Erythroblast (primary cell): Measurements from ENCODE around the gene SLN.
"Not testable (repeated sequence)": the region's sequence is repeated elsewhere in the genome, so short reads cannot be mapped to it uniquely, and the experiment has no call there.

Experiments used
- DNase-seq, 2 experiments: peaks; one replicate each; lab custom pipeline; 2025; lab: John Stamatoyannopoulos, UW
- GATA1 ChIP-seq: IDR thresholded peaks from 2 replicates; pipeline ENCODE4 v1.6.1; 2011; ENCODE audit warnings: low read depth, mild to moderate bottlenecking, control low read depth, low read length, moderate library complexity
- POLR2A ChIP-seq: IDR thresholded peaks from 2 replicates; pipeline ENCODE4 v1.6.1; 2011; ENCODE audit warnings: mild to moderate bottlenecking, low read length

The SLN gene

GRCh38 chr11:107711861-107712755 lies at the start of gene SLN:
SLN (minus strand) TSS chr11:107712056.
- DNase-seq: no peak
- TF ChIP-seq GATA1 (no peak), POLR2A (no peak)

GRCh38 chr11:107758719-107759355 lies 47.0 kb upstream of the SLN start:
- DNase-seq: not testable (repeated sequence)

- DNase-seq: no peak
- no peak for TF ChIP-seq GATA1
These were observed 45.8 kb upstream of the SLN start for GRCh38 chr11:107757661-107758060.

- TF ChIP-seq POLR2A: no peak
- no peak for TF ChIP-seq GATA1
- DNase-seq: no peak
These were observed 44.7 kb upstream of the SLN start for GRCh38 chr11:107756553-107756952.

DNA sequence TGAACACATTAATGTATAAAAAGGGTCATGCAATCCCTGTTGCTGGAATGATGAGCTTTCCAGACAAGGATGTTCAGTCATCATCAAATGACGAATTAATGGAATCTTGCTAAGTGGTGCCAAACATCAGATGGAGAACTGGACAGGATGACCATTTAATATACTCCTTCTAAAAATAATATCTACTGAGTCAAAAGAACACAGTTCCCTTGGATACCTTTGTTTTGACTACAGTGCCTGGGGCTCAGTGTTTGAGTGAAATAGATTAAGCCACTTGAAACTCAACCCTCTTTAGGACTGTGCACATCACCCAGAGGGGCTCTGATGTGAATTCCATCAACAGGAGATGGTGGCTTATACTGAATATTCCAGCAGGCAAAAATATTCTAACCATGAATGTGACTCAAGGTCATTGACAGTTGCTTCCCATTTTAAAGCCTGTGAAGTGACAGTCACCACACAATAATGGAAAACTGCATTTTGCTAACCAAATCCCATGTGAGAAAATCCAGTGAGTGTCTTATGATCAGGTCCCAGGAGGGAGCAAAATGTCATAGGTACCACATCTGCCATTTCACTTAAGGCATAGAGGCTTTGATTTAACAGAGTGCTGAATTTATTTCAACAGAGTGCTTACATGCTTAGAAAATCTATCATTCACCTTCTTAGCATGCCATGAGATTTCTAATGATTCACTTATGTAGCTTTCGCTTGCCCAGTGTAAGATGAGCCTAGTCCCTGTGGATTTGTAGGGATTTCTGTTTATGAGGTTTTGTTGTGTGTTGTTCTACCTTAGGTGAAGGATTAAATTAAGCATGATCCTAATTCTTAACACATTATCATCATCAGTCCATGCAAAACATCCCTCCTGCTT lies 41.3 kb upstream of the SLN start:
- TF ChIP-seq GATA1: no peak
- TF ChIP-seq POLR2A: no peak
- no peak for DNase-seq

DNA sequence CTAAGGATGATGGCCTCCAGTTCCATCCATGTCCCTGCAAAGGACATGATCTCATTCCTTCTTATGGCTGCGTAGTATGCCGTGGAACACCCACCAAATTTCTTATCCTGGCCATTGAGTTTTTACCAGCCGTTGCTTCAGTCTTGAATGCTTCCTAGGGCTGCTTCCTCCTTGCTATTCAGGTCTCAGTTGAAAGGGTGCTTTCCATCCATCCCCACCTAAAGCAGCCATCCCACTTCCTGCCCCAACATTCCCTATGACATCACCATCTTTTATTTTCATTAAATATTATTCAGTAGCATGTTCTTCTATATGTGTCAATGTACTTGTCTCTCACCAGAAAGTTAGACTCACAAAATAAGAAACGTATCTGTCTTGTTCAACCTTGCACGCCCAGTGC lies 40.7 kb upstream of the SLN start:
- no peak for DNase-seq
- TF ChIP-seq GATA1 (no peak), POLR2A (no peak)

DNA sequence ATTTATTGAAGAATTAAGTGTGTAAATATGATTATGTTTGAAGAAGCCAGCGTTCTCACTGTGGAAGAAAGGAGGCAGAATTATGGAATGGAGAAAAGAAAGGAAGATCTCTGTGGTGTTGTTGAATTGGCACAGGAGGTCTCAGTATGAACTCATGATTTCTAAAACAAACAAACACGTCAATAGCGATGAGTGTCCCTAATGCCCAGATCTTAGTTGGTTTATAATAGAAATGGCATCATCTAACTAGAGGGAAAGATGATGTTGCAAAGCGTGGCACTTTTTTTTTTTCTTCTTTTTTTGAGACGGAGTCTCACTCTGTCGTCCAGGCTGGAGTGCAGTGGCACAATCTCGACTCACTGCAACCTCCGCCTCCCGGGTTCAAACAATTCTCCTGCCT lies 39.2 kb upstream of the SLN start:
- no peak for DNase-seq
- TF ChIP-seq GATA1 (no peak), POLR2A (no peak)

DNA sequence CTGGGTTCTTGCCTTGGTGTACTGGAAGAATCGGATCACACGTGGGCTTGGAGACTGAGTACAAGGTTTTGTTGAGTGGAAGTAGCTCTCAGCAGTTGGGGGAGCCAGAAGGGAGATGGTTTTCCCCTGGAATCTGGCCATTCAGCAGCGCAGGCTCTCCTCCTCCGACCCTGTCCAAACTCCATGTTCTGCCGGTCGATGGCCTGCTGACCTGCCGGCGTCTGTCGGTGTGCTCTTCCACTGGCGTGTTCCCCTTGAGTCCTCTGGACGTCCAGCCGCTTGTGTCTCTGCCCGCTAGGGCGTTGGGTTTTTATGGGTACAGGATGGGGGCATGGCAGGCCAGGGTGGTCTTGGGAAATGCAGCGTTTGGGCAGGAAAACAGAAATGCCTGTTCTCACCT lies 38.5 kb upstream of the SLN start:
- TF ChIP-seq GATA1 (no peak), POLR2A (no peak)
- DNase-seq: no peak

GRCh38 chr11:107747622-107748021 lies 35.8 kb upstream of the SLN start:
- no peak for DNase-seq
- TF ChIP-seq GATA1 (no peak), POLR2A (no peak)

DNA sequence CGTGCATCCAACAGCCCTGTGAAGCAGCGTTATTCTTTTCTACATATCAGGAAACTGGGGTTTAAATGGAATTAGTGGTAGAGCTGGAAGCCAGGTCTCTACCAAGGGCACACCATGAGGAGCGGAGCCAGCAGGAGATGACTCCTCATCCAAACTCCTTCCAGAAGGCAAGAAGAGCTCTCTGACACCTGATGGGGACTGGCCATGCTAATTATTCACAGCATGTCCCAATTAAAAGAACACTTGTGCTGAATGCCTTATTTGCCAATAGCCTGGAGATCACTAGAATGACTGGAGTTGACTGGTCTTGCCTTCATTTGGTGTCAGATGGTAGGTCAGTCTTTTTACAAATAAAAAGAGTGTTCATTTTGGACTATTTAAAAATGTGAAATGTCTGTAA lies 32.9 kb upstream of the SLN start:
- TF ChIP-seq POLR2A (no peak), GATA1 (no peak)
- no peak for DNase-seq

DNA sequence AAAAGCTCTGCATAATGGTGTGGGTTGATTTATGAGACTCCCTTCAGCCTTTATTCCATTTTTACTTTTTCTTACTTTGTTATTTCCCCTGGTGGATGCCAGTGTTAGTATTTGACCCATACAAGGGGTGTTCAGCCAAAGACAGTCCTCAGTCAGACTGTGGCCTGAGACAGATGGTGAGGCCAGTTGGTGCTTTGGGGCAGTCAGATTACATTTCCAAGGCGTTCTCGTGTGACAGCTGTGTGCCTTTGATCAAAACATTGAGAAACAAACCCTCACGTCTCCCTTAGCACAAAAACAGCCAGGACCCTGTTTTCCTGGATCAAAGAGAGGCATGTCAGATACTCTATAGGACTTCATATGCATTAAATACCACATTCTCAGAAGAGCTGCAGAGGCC lies 31.3 kb upstream of the SLN start:
- TF ChIP-seq GATA1 (no peak), POLR2A (no peak)
- no peak for DNase-seq

DNA sequence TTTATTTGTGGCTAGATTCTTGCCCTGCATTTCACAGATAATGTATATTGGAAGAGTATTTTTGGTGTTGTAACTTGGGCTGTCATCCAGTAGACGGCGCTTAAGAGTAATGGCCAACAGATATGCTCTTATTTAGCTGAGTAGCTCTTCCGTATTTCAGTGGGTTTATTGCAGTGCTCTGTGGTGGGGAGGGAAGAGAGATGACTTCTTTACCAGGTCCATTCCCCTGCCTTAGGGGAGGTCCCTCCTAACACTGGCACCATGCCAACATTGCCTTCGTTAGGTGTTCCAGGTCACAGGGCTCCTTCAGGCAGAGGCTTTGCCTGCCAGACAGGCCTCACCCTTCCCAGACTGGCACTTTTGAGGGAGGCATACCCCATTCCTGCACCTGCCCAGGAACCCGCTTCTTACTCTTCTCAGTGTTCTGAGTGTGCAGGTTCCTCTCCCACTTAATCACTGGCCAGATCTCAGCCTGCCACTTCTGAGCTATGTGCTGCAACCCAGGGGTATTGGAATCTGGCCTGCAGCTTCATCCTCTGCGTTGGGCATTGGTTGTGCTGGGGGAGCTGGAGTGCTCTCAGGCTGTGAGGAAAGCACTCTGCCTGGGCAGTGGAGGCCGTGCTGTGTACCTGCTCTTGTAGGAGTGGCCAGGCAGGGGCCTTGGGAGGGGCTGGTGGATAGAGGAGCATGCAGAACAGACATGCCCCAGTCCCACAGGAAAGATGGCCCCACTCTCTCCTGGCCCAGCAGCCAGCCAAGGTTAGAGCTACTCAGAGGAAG lies 29.4 kb upstream of the SLN start:
- TF ChIP-seq GATA1: no peak
- TF ChIP-seq POLR2A: no peak
- DNase-seq: peak; percentile 40 to 57

GRCh38 chr11:107740271-107740670 lies 28.4 kb upstream of the SLN start:
- TF ChIP-seq GATA1 (no peak), POLR2A (no peak)
- no peak for DNase-seq

- TF ChIP-seq GATA1: no peak
- TF ChIP-seq POLR2A: no peak
- no peak for DNase-seq
These were observed 24.7 kb upstream of the SLN start for GRCh38 chr11:107736546-107736945.
